ENCODE data around the gene TGIF2. TPM values are rescaled to one million over a fixed set of nuclear protein-coding genes. Genes with fewer than 3 reads are reported as not detected.
A peak's percentile ranks its signal among the peaks of the same experiment; 100 is the strongest.

The TGIF2 gene
- total RNA-seq, 1 experiment from 2014 or later = 81.7 TPM

DNA sequence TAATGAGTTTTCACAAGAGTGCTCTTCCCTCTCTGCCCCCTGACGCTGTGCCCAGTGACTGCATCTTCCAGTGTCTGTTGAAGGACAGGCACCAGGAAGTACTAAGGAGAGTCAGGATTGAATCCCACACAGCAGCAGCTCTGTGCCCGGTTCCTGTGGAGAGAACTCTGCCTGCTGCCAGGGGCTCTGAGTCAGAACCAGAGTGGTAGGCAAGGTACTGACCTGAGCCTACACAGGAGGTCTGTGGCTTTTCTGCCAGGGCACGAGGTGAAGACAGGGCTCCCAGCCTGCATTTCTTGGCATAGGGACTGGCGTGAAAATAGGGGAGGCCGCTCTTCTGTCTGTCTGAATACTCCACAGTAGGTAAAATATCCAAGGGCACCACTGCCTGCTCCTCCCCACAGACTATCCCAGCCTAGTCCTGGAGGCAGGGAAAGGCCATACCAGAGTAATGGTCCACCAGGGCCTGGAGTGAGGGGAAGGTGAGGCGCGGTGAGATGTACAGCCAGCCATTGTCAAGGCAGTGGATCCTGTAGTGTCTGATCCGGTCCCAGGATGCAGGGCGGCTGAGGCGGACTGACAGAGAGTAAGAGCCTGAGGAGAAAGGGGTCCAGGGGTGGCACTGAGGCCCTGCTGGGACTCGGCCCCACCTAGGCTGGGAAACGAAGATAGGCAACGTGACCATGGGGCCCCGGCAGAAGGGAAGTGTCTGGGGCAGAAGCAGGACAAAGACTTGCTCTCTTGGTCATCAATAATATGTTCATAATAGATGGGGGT, 41.6 kb downstream of the TGIF2 start:
- Histone ChIP-seq H3K56ac (ENCODE audit: insufficient read length, low read depth, low read length) (no peak overlapping the region), H3K4me1 (ENCODE audit: insufficient read depth, low read length) (no peaks in the 10 kb centered on the region), H3K23me2 (ENCODE audit: insufficient read length, low read depth, low read length, poor library complexity, severe bottlenecking) (no peaks in the 10 kb centered on the region), H3T11ph (ENCODE audit: low read length) (no peak overlapping the region), H3K9me3 (ENCODE audit: control insufficient read depth, low read depth, low read length) (no peaks in the 10 kb centered on the region), H3K79me2 (ENCODE audit: insufficient read depth, low read length) (no peaks in the 10 kb centered on the region), H3K27me3 (ENCODE audit: insufficient read depth, low read length) (no peaks in the 10 kb centered on the region), H2BK15ac (ENCODE audit: low read depth, low read length) (no peak overlapping the region), H3K23ac (ENCODE audit: insufficient read length, low read depth, low read length) (no peak overlapping the region), H3K79me1 (ENCODE audit: insufficient read depth, low read depth, low read length, poor library complexity, severe bottlenecking) (no peaks in the 10 kb centered on the region), H3K4ac (ENCODE audit: low read depth, low read length) (no peak overlapping the region), H2AK5ac (ENCODE audit: insufficient read length, low read length) (no peak overlapping the region), H4K91ac (ENCODE audit: insufficient read length, low read depth, low read length) (no peak overlapping the region), H2AFZ (ENCODE audit: low read length) (no peak overlapping the region), H2BK5ac (ENCODE audit: insufficient read length, low read length) (no peak overlapping the region), H4K20me1 (ENCODE audit: control insufficient read depth, insufficient read depth, insufficient read length) (no peaks in the 10 kb centered on the region), H2BK120ac (ENCODE audit: low read depth, low read length, poor library complexity, severe bottlenecking) (no peak overlapping the region), H4K8ac (replicated peaks; ENCODE audit: insufficient read length, low read depth, low read length) (no peak overlapping the region), H4K5ac (ENCODE audit: insufficient read length, low read depth, low read length) (no peak overlapping the region), H3K18ac (ENCODE audit: insufficient read length, low read depth, low read length) (no peak overlapping the region), H2BK12ac (ENCODE audit: insufficient read length, low read depth, low read length) (no peak overlapping the region), H3K27ac (ENCODE audit: insufficient read length, low read depth, low read length) (no peak overlapping the region), H3K9ac (ENCODE audit: extremely low read depth, insufficient read length, low read length) (no peak overlapping the region), H3K4me2 (ENCODE audit: insufficient read depth, insufficient read length, low read length) (no peak overlapping the region), H3K14ac (ENCODE audit: insufficient read depth, low read length) (no peak overlapping the region; the same call in 1 of the 2 replicates), H2BK20ac (ENCODE audit: low read depth, low read length, poor library complexity, severe bottlenecking) (no peak overlapping the region)
- no peaks in the 10 kb centered on the region for H3K9me3 Mint-ChIP-seq
- no peak for DNase-seq
- no peaks in the 10 kb centered on the region for H3K27me3 Mint-ChIP-seq (ENCODE audit: low read depth)
- H3K4me1 Mint-ChIP-seq = no peaks in the 10 kb centered on the region
- H3K36me3 Mint-ChIP-seq (ENCODE audit: insufficient read depth in 1 of 3, low read depth in 3 of 3) = peaks cover 13 to 49% (median 39%) of the 10 kb centered on the region in 3 experiments; a peak in 6 of 7 replicates
- H3K4me3 Mint-ChIP-seq = no peak overlapping the region
- WGBS (ENCODE audit: extremely low coverage, insufficient read length, low lambda C conversion rate) = no CpG with 5 or more reads among the region's 14 CpGs
- TF ChIP-seq, protein P1, sequence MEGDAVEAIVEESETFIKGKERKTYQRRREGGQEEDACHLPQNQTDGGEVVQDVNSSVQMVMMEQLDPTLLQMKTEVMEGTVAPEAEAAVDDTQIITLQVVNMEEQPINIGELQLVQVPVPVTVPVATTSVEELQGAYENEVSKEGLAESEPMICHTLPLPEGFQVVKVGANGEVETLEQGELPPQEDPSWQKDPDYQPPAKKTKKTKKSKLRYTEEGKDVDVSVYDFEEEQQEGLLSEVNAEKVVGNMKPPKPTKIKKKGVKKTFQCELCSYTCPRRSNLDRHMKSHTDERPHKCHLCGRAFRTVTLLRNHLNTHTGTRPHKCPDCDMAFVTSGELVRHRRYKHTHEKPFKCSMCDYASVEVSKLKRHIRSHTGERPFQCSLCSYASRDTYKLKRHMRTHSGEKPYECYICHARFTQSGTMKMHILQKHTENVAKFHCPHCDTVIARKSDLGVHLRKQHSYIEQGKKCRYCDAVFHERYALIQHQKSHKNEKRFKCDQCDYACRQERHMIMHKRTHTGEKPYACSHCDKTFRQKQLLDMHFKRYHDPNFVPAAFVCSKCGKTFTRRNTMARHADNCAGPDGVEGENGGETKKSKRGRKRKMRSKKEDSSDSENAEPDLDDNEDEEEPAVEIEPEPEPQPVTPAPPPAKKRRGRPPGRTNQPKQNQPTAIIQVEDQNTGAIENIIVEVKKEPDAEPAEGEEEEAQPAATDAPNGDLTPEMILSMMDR (conservative IDR thresholded peaks at IDR 0.05) = no peak
- peak overlapping the region in 2 of 3 experiments; percentile 5 to 52; a peak in 3 of 7 replicates for H3K27ac Mint-ChIP-seq
